Sigmoid colon (tissue), 7 donors: ENCODE data around the gene RHBDL1. TPM values are rescaled to one million over a fixed set of nuclear protein-coding genes. Genes with fewer than 3 reads are reported as not detected.

ENCODE experiments used
- DNase-seq: peaks from one replicate; pipeline ENCODE4 v3.0.0-alpha.2; 2019
- H3K27ac ChIP-seq, 4 donors: fragments of 200-600 bp; sonication (generic); one replicate each; pipeline ENCODE4 v1.5.1; 2016 to 2019; ENCODE audit warnings: mild to moderate bottlenecking in 1 of 4
- H3K27me3 ChIP-seq, 3 donors: fragments of 200-600 bp; sonication (generic); one replicate each; pipeline ENCODE4 v1.5.1; 2019; ENCODE audit warnings: mild to moderate bottlenecking in 1 of 3
- H3K36me3 ChIP-seq, 4 donors: fragments of 200-600 bp; sonication (generic); one replicate each; pipeline ENCODE4 v1.5.1; 2016 to 2019
- H3K4me1 ChIP-seq, 4 donors: fragments of 200-600 bp; sonication (generic); one replicate each; pipeline ENCODE4 v1.5.1; 2017 to 2019
- H3K4me3 ChIP-seq, 4 donors: fragments of 200-600 bp; sonication (generic); one replicate each; pipeline ENCODE4 v1.5.1; 2017 to 2019; ENCODE audit warnings: mild to moderate bottlenecking in 2 of 4, moderate library complexity in 1 of 4
- H3K9me3 ChIP-seq, 4 donors: fragments of 200-600 bp in 3 of 4; sonication (generic) in 3 of 4; one replicate each; pipeline versions ENCODE4 v1.5.1 to v1.6.1; 2013 to 2019
- CTCF ChIP-seq, 4 experiments: fragments of 450-650 bp in 3 of 4; fragments of 200-600 bp in 1 of 4; IDR thresholded peaks; one replicate each; pipeline ENCODE4 v1.5.1; 2016 to 2019; ENCODE audit warnings: antibody characterized with exemption in 4 of 4, mild to moderate bottlenecking in 3 of 4, moderate library complexity in 2 of 4
- EP300 ChIP-seq, 4 donors: sonication (generic); formaldehyde crosslinking; IDR thresholded peaks; one replicate each; pipeline ENCODE4 v1.6.1; 2017; ENCODE audit warnings: antibody characterized with exemption in 4 of 4
- POLR2A ChIP-seq, 2 donors: fragments of 450-650 bp; IDR thresholded peaks; one replicate each; pipeline ENCODE4 v1.6.1; 2016; ENCODE audit warnings: antibody characterized with exemption in 2 of 2, mild to moderate bottlenecking in 2 of 2, moderate library complexity in 2 of 2
- POLR2AphosphoS5 ChIP-seq, 4 donors: sonication (generic); formaldehyde crosslinking; IDR thresholded peaks; one replicate each; pipeline ENCODE4 v1.6.1; 2017; ENCODE audit warnings: antibody characterized with exemption in 4 of 4
- WGBS, 2 donors: extraction: QIAGEN DNeasy Blood & Tissue Kit; methylation state at CpG; one replicate each; pipeline ENCODE4 v1.1.7; 2013; 5-methylcytosine and 5-hydroxymethylcytosine counted together
- intact Hi-C: fragments of 100-400 bp; cut with DNase I; formaldehyde crosslinking; loops from one replicate; pipeline ENCODE4 v1.15.1; 2023
- polyA plus RNA-seq, 3 donors: library from polyadenylated mRNA; stranded (reverse); fragments of 200-250 nt; gene quantifications; one replicate each; pipeline ENCODE4 v1.2.3, GENCODE V29; 2013
- total RNA-seq, 4 donors: library from RNA; depleted of rRNA; stranded (reverse); fragments of >200 nt; gene quantifications; one replicate each; pipeline ENCODE4 v1.1.0, GENCODE V29; 2016
- donor health status: healthy with polysubstance abuse.
- donor health status: Bipolar disorder and iron deficiency.
- donor health status: healthy.

RHBDL1 gene
- total and polyA plus RNA-seq, 7 donors: 0.46 to 6.1 (median 1.5) TPM; not detected in 2

GRCh38 chr16:682493-683395, 7.3 kb downstream of the RHBDL1 start:
- Histone ChIP-seq H3K27ac (no peak overlapping the region), H3K27me3 (no peaks in the 10 kb centered on the region), H3K36me3 (peaks cover 14 to 39% (median 21%) of the 10 kb centered on the region in 4 donors), H3K4me3 (peak overlapping the region in 2 of 4 donors; percentile 82 to 83), H3K4me1 (peaks cover 0 to 64% (median 61%) of the 10 kb centered on the region in 4 donors), H3K9me3 (no peaks in the 10 kb centered on the region)
- TF ChIP-seq POLR2AphosphoS5 (IDR thresholded peaks at IDR 0.05): no peak
- peak in 1 of 4 experiments; percentile 5 for TF ChIP-seq CTCF (IDR thresholded peaks at IDR 0.05)
- intact Hi-C loops: loop anchor here (10.0 kb wide), 1 partner anchor 1092 kb away; the partner anchor contains the start of genes EME2, MRPS34 and NME3
- peak; percentile 74 for DNase-seq
- WGBS, 2 donors: 68 to 87% methylated on average over 36 of the region's 36 CpGs

DNA sequence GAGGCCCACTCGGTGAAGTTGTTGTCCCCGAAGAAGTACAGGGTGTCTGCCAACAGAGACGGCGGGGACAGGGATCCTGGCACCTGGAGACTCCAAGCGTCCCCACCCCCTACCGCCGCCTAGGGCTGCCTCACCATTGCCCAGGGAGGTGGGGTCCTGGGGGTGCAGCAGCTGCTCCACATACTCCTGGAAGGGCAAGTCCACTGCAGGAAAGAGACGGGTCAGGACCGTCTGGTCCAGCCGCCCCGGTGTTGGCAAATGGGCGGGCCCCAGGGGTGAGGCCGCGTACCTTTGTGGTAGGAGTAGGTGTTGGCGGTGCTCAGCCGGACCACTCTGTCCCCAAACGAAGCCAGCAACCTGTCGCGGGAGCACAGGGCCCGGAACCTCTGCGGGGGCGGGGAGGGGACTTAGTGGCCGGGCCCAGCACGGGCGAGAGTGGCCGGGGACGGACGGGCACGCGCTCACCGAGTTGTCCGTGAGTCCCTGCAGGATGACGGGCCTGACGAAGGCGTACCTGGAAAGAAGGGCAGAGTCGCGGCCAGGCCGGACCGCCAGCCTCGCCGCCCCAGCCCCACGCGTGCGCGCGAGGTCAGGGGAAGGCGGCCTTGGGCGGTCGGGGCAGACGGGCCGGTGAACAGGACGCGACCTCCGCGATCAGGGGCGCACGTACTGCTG, 8.1 kb downstream of the RHBDL1 start:
- Histone ChIP-seq H3K4me3 (peak overlapping the region; percentile 49 to 83 (median 79)), H3K27me3 (no peaks in the 10 kb centered on the region), H3K36me3 (peaks cover 14 to 41% (median 21%) of the 10 kb centered on the region in 4 donors), H3K27ac (peak overlapping the region; percentile 82 to 87 (median 83)), H3K9me3 (no peaks in the 10 kb centered on the region), H3K4me1 (peaks cover 0 to 70% (median 63%) of the 10 kb centered on the region in 4 donors)
- 6 to 19% methylated on average over 57 of the region's 57 CpGs for WGBS, 2 donors
- DNase-seq: no peak
- intact Hi-C loops: loop anchor here (2.0 to 10.0 kb wide), 2 partner anchors 37 to 1091 kb away; partner anchors contain the start of genes ANTKMT, EME2, MRPS34 and NME3
- TF ChIP-seq POLR2AphosphoS5 (IDR thresholded peaks at IDR 0.05) (no peak), EP300 (IDR thresholded peaks at IDR 0.05) (no peak), CTCF (IDR thresholded peaks at IDR 0.05) (no peak), POLR2A (IDR thresholded peaks at IDR 0.05) (no peak)

- intact Hi-C loops: loop anchor here (2.0 to 10.0 kb wide), 2 partner anchors 37 to 1091 kb away; partner anchors contain the start of genes ANTKMT, EME2, MRPS34 and NME3
- Histone ChIP-seq H3K4me3 (peak within 1 kb of the TSS; percentile 49 to 83 (median 79)), H3K4me1 (peaks cover 0 to 72% (median 67%) of the 10 kb centered on the region in 4 donors), H3K27me3 (no peaks in the 10 kb centered on the region), H3K36me3 (peaks cover 14 to 41% (median 21%) of the 10 kb centered on the region in 4 donors), H3K27ac (peak within 1 kb of the TSS; percentile 82 to 87 (median 83)), H3K9me3 (no peaks in the 10 kb centered on the region)
- TF ChIP-seq POLR2A (IDR thresholded peaks at IDR 0.05) (no peak), POLR2AphosphoS5 (IDR thresholded peaks at IDR 0.05) (peak; percentile 40 to 87 (median 82)), EP300 (IDR thresholded peaks at IDR 0.05) (no peak)
- WGBS, 2 donors: 1 to 3% methylated on average over 91 of the region's 91 CpGs
- peak; percentile 98 for DNase-seq
Observed at GRCh38 chr16:684071-684794, 8.8 kb downstream of the RHBDL1 start, which contains the start of gene JMJD8. Gene JMJD8 (minus strand): TSS chr16:684334. CDS start chr16:684319, 15 bp downstream.

DNA sequence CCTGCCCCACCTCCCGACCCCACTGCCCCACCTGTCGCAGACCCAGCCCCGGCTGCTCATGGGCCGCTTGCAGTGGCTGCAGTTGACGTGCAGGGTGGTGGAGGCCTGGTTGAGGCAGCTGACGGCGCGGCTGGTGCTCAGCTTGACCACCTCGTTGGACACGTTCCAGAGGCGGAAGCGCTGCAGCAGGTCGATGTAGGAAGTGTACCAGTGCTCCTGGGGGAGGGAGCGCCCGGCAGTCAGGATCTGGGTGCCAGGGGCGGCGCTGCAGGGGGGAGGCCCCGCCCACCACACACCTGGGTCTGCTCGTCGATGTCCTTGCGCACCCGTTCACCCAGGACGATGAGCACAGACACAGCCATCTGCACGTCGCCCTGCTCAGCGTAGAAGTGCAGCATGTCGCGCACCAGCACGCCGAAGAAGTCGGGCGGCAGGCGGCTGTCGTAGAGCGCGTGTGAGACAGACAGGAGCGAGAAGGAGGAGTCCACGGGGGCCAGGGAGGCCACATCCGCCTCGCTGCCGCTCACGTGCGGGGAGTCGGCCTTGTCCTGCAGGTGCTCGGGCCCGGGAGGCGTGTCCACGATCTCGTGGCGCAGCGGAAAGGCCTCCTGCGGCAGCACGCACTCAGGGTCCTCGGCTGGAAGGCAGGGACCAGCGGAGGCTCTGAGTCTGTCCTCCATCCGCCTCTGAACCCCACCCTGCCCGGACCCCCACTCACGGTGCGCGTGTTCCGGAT, 9.7 kb downstream of the RHBDL1 start:
- Histone ChIP-seq H3K36me3 (peaks cover 14 to 41% (median 21%) of the 10 kb centered on the region in 4 donors), H3K4me3 (peak overlapping the region; percentile 49 to 83 (median 79)), H3K27ac (peak overlapping the region; percentile 82 to 87 (median 83)), H3K4me1 (peaks cover 0 to 75% (median 69%) of the 10 kb centered on the region in 4 donors), H3K27me3 (no peaks in the 10 kb centered on the region), H3K9me3 (no peaks in the 10 kb centered on the region)
- no peak for TF ChIP-seq CTCF (IDR thresholded peaks at IDR 0.05)
- TF ChIP-seq POLR2A (IDR thresholded peaks at IDR 0.05): no peak
- no peak for TF ChIP-seq POLR2AphosphoS5 (IDR thresholded peaks at IDR 0.05)
- TF ChIP-seq EP300 (IDR thresholded peaks at IDR 0.05): no peak
- 92 to 95% methylated on average over 61 of the region's 61 CpGs for WGBS, 2 donors
- intact Hi-C loops: loop anchor here (2.0 to 10.0 kb wide), 2 partner anchors 36 to 1090 kb away; partner anchors contain the start of genes ANTKMT, EME2, MRPS34 and NME3
- DNase-seq: peak; percentile 77
